GM23248 (cell line): ENCODE data around the gene SCAI. TPM values are rescaled to one million over a fixed set of nuclear protein-coding genes. Genes with fewer than 3 reads are reported as not detected.

Source experiments
- DNase-seq: peaks from one replicate; pipeline ENCODE4 v3.0.0-alpha.2; 2015
- H2AFZ ChIP-seq: fragments of 200-600 bp; sonication (generic); 2 replicates; pipeline ENCODE4 v1.6.1; 2016; ENCODE audit warnings: antibody characterized with exemption
- H3F3A ChIP-seq: fragments of 200-600 bp; sonication (generic); 2 replicates; pipeline ENCODE4 v1.6.1; 2016; ENCODE audit warnings: mild to moderate bottlenecking, antibody characterized with exemption, mixed run types; ENCODE audit not compliant: insufficient read depth
- H3K27ac ChIP-seq: fragments of 200-600 bp; sonication (generic); 2 replicates; pipeline ENCODE4 v1.5.1; 2016; ENCODE audit warnings: mild to moderate bottlenecking
- H3K27me3 ChIP-seq: fragments of 200-600 bp; sonication (generic); replicated peaks from 2 replicates; pipeline ENCODE4 v1.6.1; 2016; ENCODE audit warnings: mild to moderate bottlenecking; ENCODE audit not compliant: insufficient read depth
- H3K36me3 ChIP-seq: fragments of 200-600 bp; sonication (generic); 2 replicates; pipeline ENCODE4 v1.6.1; 2016; ENCODE audit warnings: low read depth, mild to moderate bottlenecking
- H3K4me1 ChIP-seq: fragments of 200-600 bp; sonication (generic); 2 replicates; pipeline ENCODE4 v1.6.1; 2016; ENCODE audit warnings: mild to moderate bottlenecking; ENCODE audit not compliant: insufficient read depth
- H3K4me2 ChIP-seq: fragments of 200-600 bp; sonication (generic); one replicate; pipeline ENCODE4 v1.6.1; 2016; ENCODE audit warnings: mild to moderate bottlenecking; ENCODE audit not compliant: unreplicated experiment
- H3K4me3 ChIP-seq: fragments of 200-600 bp; sonication (generic); 2 replicates; pipeline ENCODE4 v1.5.1; 2016; ENCODE audit warnings: mild to moderate bottlenecking
- H3K79me2 ChIP-seq: fragments of 200-600 bp; sonication (generic); 2 replicates; pipeline ENCODE4 v1.6.1; 2016; ENCODE audit warnings: mild to moderate bottlenecking; ENCODE audit not compliant: insufficient read depth
- H3K9ac ChIP-seq: fragments of 200-600 bp; sonication (generic); 2 replicates; pipeline ENCODE4 v1.6.1; 2016; ENCODE audit warnings: mild to moderate bottlenecking
- H3K9me2 ChIP-seq: fragments of 200-600 bp; sonication (generic); 2 replicates; pipeline ENCODE4 v1.6.1; 2016; ENCODE audit warnings: mixed run types, mild to moderate bottlenecking, moderate library complexity; ENCODE audit not compliant: insufficient read depth
- H3K9me3 ChIP-seq: fragments of 200-600 bp; sonication (generic); one replicate; pipeline ENCODE4 v1.6.1; 2017; ENCODE audit warnings: low read depth
- H4K20me1 ChIP-seq: fragments of 200-600 bp; sonication (generic); 2 replicates; pipeline ENCODE4 v1.6.0; 2016; ENCODE audit not compliant: insufficient read depth
- EZH2 ChIP-seq: fragments of 200-600 bp; sonication (generic); IDR thresholded peaks from 2 replicates; pipeline ENCODE4 v1.6.1; 2018; ENCODE audit warnings: antibody characterized with exemption, mild to moderate bottlenecking; ENCODE audit not compliant: insufficient read depth, poor library complexity, severe bottlenecking
- EZH2phosphoT487 ChIP-seq: fragments of 200-600 bp; sonication (generic); IDR thresholded peaks from 2 replicates; pipeline ENCODE4 v1.6.1; 2018; ENCODE audit warnings: antibody characterized with exemption, moderate library complexity, mild to moderate bottlenecking, low read depth; ENCODE audit not compliant: insufficient read depth
- WGBS, 2 experiments: methylation state at CpG; one replicate each; pipeline ENCODE4 v1.1.6; 2015 to 2017; ENCODE audit warnings: low lambda C conversion rate in 2 of 2, low coverage in 1 of 2; ENCODE audit errors: missing lambda C conversion rate in 2 of 2; 5-methylcytosine and 5-hydroxymethylcytosine counted together
- in situ Hi-C: fragments of 300-500 bp; cut with MboI; formaldehyde crosslinking; loops from 2 replicates; pipeline ENCODE4 v1.15.0; 2020
- polyA plus RNA-seq: library from polyadenylated mRNA; unstranded; fragments of >200 nt; fragmentation: Nextera tagmentation; extraction: Ambion mirVana; gene quantifications from 2 replicates; pipeline ENCODE4 v1.2.1, GENCODE V29; 2016
- total RNA-seq: library from RNA; depleted of rRNA; stranded (reverse); fragments of >200 nt; shearing (Covaris generic); gene quantifications from 2 replicates; pipeline ENCODE4 v1.2.3, GENCODE V29; 2014

Gene SCAI
- total and polyA plus RNA-seq, 2 experiments from 2014 or later = 3.0 TPM

DNA sequence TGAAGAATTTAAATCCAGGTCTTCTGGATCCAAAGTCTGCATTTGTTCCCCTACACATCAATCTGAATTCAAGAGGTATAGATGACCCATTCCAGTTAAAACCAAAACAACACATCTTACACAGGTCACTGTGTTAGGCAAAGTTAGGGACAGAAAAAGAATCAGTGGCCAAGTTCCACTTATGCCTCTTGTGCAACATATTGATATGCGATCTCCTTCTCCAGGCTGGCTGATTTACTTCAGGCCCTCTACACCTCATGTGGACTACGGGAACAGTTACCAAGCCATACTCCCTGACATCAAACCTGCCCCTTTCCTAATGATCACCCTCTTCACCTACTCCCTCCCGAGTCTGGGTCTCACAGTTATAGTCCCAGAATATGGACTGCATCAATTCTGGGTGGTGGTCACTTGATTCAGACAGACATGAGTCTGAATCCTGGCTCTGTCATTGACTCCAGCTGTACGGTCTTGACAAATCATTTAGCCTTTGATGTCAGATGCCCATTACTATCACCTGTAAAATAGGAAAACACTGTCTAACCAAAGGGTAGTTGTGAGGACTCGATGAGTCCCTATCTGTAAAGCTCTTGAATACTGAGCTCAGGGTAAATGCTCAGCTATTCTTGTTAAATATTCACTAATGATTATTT, 228.4 kb downstream of the SCAI start:
- in situ Hi-C loops = no loop called here
- no peaks in the 10 kb centered on the region for H3K4me1 ChIP-seq
- no peaks in the 10 kb centered on the region for H3K9me2 ChIP-seq
- H3K4me2 ChIP-seq = no peak overlapping the region
- no peaks in the 10 kb centered on the region for H3K79me2 ChIP-seq
- H3K27me3 ChIP-seq = no peaks in the 10 kb centered on the region
- TF ChIP-seq EZH2phosphoT487 (no peak), EZH2 (no peak)
- peaks cover 21% of the 10 kb centered on the region for H3K36me3 ChIP-seq
- no peaks in the 10 kb centered on the region for H3F3A ChIP-seq
- H2AFZ ChIP-seq = no peak overlapping the region
- WGBS, 2 experiments = 91 to 94% methylated on average over 5 of the region's 5 CpGs
- no peaks in the 10 kb centered on the region for H4K20me1 ChIP-seq
- no peak overlapping the region for H3K4me3 ChIP-seq
- no peaks in the 10 kb centered on the region for H3K9me3 ChIP-seq
- no peak overlapping the region for H3K27ac ChIP-seq
- no peak overlapping the region for H3K9ac ChIP-seq
- DNase-seq = no peak

DNA sequence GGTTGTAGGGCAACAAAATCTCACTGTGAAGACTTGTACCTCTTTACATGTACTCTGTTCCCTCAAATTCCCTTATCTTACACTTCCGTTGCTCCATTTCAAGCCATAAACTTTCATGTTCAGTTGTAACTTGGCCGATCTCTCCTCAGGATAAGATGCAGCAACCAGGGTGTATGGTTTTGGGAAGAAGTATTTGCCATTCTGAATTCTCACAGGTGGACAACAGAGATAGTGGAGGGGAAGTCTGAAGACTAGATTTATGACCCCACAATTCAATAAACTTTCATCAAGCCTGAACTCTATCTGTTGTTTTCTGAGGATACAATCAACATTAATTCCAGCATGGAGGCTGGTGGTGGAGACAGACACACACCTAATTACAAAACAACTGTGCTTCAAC, 229.9 kb downstream of the SCAI start:
- no peak for TF ChIP-seq EZH2
- no peak for TF ChIP-seq EZH2phosphoT487
- Histone ChIP-seq H3K27ac (no peak overlapping the region), H3K9me3 (no peaks in the 10 kb centered on the region), H4K20me1 (no peaks in the 10 kb centered on the region), H3K4me2 (no peak overlapping the region), H3K4me1 (no peaks in the 10 kb centered on the region), H3K79me2 (no peaks in the 10 kb centered on the region), H3K27me3 (no peaks in the 10 kb centered on the region), H3K36me3 (0 out of 2 replicates have a peak, but pooled peaks cover 12% of the 10 kb centered on the region), H3K9ac (no peak overlapping the region), H3K4me3 (no peak overlapping the region), H2AFZ (no peak overlapping the region), H3K9me2 (no peaks in the 10 kb centered on the region), H3F3A (no peaks in the 10 kb centered on the region)
- WGBS, 2 experiments = 95 to 97% methylated on average over 2 of the region's 2 CpGs
- DNase-seq = no peak
- in situ Hi-C loops = no loop called here

DNA sequence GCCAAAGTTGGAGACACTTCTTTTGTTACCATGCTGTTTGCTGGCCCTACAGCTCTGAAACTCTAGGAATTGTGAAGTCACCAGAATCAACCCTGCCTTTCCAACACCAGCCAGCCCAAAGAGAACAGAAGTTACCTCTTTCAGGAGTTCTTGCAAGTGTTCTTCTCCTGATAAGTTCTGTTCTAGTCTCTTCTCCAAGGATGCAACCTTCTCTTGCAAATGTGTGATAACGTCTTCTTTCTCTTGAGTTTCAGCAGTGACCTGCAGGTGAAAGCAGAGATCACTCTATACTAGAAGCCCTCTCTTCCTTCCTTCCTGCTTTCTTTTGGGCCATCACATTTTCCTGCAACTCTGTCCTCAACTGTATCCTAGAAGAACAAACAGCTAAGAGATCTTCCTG, 231.6 kb downstream of the SCAI start:
- no peak for DNase-seq
- H2AFZ ChIP-seq = no peak overlapping the region
- H3F3A ChIP-seq = no peaks in the 10 kb centered on the region
- no peaks in the 10 kb centered on the region for H3K79me2 ChIP-seq
- no peak overlapping the region for H3K4me3 ChIP-seq
- H3K27ac ChIP-seq = no peak overlapping the region
- H3K36me3 ChIP-seq = peaks cover 27% of the 10 kb centered on the region; the same call in 1 of the 2 replicates
- H3K4me2 ChIP-seq = no peak overlapping the region
- no peaks in the 10 kb centered on the region for H3K9me2 ChIP-seq
- H3K9ac ChIP-seq = no peak overlapping the region
- TF ChIP-seq EZH2phosphoT487 (no peak), EZH2 (no peak)
- WGBS, 2 experiments = 93 to 96% methylated on average over 1 of the region's 1 CpG
- no peaks in the 10 kb centered on the region for H4K20me1 ChIP-seq
- in situ Hi-C loops = no loop called here
- no peaks in the 10 kb centered on the region for H3K9me3 ChIP-seq
- H3K27me3 ChIP-seq = no peaks in the 10 kb centered on the region
- no peaks in the 10 kb centered on the region for H3K4me1 ChIP-seq

DNA sequence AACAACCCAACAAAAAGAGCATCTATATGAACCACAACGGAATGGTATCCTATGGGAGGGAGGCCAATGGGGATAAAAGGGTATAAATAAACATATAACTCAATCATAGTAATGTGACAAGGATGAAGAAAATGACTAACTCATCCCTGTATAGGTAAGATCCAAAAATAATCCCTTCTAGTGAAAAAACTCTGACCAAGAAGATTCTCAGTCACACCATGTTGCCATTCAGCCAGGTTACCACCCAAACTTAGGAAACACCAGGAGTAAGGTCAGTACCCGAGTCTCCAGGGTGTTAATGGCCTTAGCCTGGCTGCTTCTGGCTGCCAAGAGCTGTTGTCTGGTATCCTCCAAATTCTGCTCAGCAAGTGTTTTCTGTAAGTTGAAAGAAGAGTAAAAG, 235.2 kb downstream of the SCAI start:
- Histone ChIP-seq H2AFZ (no peak overlapping the region), H3K4me1 (no peaks in the 10 kb centered on the region), H3K27me3 (no peaks in the 10 kb centered on the region), H3K36me3 (peaks cover 16% of the 10 kb centered on the region; the same call in 1 of the 2 replicates), H3K79me2 (no peaks in the 10 kb centered on the region), H3K9me3 (no peaks in the 10 kb centered on the region), H3K9ac (no peak overlapping the region), H3K4me3 (no peak overlapping the region), H3F3A (peaks cover 1% of the 10 kb centered on the region; the same call in 1 of the 2 replicates), H4K20me1 (no peaks in the 10 kb centered on the region), H3K27ac (no peak overlapping the region), H3K4me2 (no peak overlapping the region), H3K9me2 (no peaks in the 10 kb centered on the region)
- no peak for DNase-seq
- no peak for TF ChIP-seq EZH2phosphoT487
- TF ChIP-seq EZH2 = no peak
- 95 to 98% methylated on average over 2 of the region's 2 CpGs for WGBS, 2 experiments
- in situ Hi-C loops = no loop called here
